Adrenal gland (tissue), 5 donors: ENCODE measurements around the gene C1orf174.

Experiments used
- CTCF ChIP-seq, 6 experiments: fragments of 450-650 bp in 4 of 6; fragments of 200-600 bp in 2 of 6; sonication (generic) in 1 of 6; IDR thresholded peaks; 1 replicate in 5 of 6; 2 replicates in 1 of 6; pipeline versions ENCODE4 v1.5.1 to v1.8.0; 2016 to 2021; ENCODE audit warnings: antibody characterized with exemption in 6 of 6, mild to moderate bottlenecking in 2 of 6, moderate library complexity in 1 of 6
- POLR2A ChIP-seq, 2 donors: fragments of 450-650 bp; IDR thresholded peaks; one replicate each; pipeline ENCODE4 v1.6.1; 2017; ENCODE audit warnings: antibody characterized with exemption in 2 of 2, mild to moderate bottlenecking in 2 of 2, moderate library complexity in 1 of 2
- donor health status: DM: no; HTN: no; CAD: no.

GRCh38 chr1:3929126-3929525, 29.1 kb upstream of the C1orf174 start:
- no peak for TF ChIP-seq CTCF (IDR thresholded peaks at IDR 0.05)
- no peak for TF ChIP-seq POLR2A (IDR thresholded peaks at IDR 0.05)
